ENCODE data around the gene SERPINB12.

The SERPINB12 gene

GRCh38 chr18:63603355-63603754, 61.2 kb downstream of the SERPINB12 start:
- DNase-seq (ENCODE audit: low read depth) = no peak

GRCh38 chr18:63603772-63604171, 61.6 kb downstream of the SERPINB12 start:
- peak; percentile 45 for DNase-seq (ENCODE audit: low read depth)

- DNase-seq (ENCODE audit: low read depth) = peak; percentile 56
These were observed 62.8 kb downstream of the SERPINB12 start for GRCh38 chr18:63604791-63605567.

- DNase-seq (ENCODE audit: low read depth) = peak; percentile 32
These were observed 64.4 kb downstream of the SERPINB12 start for GRCh38 chr18:63606526-63606925.

- no peak for DNase-seq (ENCODE audit: low read depth)
These were observed 71.3 kb downstream of the SERPINB12 start for GRCh38 chr18:63613420-63613819.

GRCh38 chr18:63617049-63617914, 75.1 kb downstream of the SERPINB12 start:
- DNase-seq (ENCODE audit: low read depth) = peak; percentile 19

- no peak for DNase-seq (ENCODE audit: low read depth)
These were observed 75.7 kb downstream of the SERPINB12 start for GRCh38 chr18:63617915-63618234.
